KMS-11 (cell line): Measurements from ENCODE around the gene CASK.

Source experiments
- H2AFZ ChIP-seq: fragments of 200-600 bp; sonication (generic); 2 replicates; pipeline ENCODE4 v1.6.1; 2016; ENCODE audit warnings: antibody characterized with exemption, mixed run types, low read depth
- H3K27ac ChIP-seq: fragments of 200-600 bp; sonication (generic); 2 replicates; pipeline ENCODE4 v1.6.1; 2016; ENCODE audit warnings: mild to moderate bottlenecking, mixed run types
- H3K27me3 ChIP-seq: fragments of 200-600 bp; sonication (generic); 2 replicates; pipeline ENCODE4 v1.6.1; 2017; ENCODE audit warnings: mild to moderate bottlenecking, low read depth, mixed run types, moderate library complexity; ENCODE audit not compliant: insufficient read depth
- H3K36me3 ChIP-seq: fragments of 200-600 bp; sonication (generic); 2 replicates; pipeline ENCODE4 v1.6.1; 2017; ENCODE audit warnings: mild to moderate bottlenecking, mixed run types; ENCODE audit not compliant: insufficient read depth
- H3K4me1 ChIP-seq: fragments of 200-600 bp; sonication (generic); 2 replicates; pipeline ENCODE4 v1.6.1; 2016; ENCODE audit warnings: mild to moderate bottlenecking, low read depth, mixed run types; ENCODE audit not compliant: poor library complexity, severe bottlenecking
- H3K4me2 ChIP-seq: fragments of 200-600 bp; sonication (generic); 2 replicates; pipeline ENCODE4 v1.7.0; 2016; ENCODE audit warnings: mild to moderate bottlenecking, mixed run types
- H3K4me3 ChIP-seq: fragments of 200-600 bp; sonication (generic); IDR thresholded peaks from 2 replicates; pipeline ENCODE4 v1.6.1; 2017; ENCODE audit warnings: low read depth, low read length, mixed read lengths; ENCODE audit not compliant: insufficient read depth
- H3K79me2 ChIP-seq: fragments of 200-600 bp; sonication (generic); 2 replicates; pipeline ENCODE4 v1.6.1; 2016; ENCODE audit warnings: low read depth, mixed run types; ENCODE audit not compliant: insufficient read depth
- H3K9ac ChIP-seq: fragments of 200-600 bp; sonication (generic); 2 replicates; pipeline ENCODE4 v1.6.1; 2016; ENCODE audit warnings: mild to moderate bottlenecking, mixed run types
- H4K20me1 ChIP-seq: fragments of 200-600 bp; sonication (generic); 2 replicates; pipeline ENCODE4 v1.6.1; 2016; ENCODE audit warnings: mild to moderate bottlenecking, mixed run types; ENCODE audit not compliant: insufficient read depth
- TF ChIP-seq, protein P1 (sequence below): fragments of 200-600 bp; sonication (generic); conservative IDR thresholded peaks from 2 replicates; pipeline ENCODE4 v1.6.1; 2017; ENCODE audit warnings: low read depth, mild to moderate bottlenecking, antibody characterized with exemption, low read length, moderate library complexity, mixed read lengths

The CASK gene

DNA sequence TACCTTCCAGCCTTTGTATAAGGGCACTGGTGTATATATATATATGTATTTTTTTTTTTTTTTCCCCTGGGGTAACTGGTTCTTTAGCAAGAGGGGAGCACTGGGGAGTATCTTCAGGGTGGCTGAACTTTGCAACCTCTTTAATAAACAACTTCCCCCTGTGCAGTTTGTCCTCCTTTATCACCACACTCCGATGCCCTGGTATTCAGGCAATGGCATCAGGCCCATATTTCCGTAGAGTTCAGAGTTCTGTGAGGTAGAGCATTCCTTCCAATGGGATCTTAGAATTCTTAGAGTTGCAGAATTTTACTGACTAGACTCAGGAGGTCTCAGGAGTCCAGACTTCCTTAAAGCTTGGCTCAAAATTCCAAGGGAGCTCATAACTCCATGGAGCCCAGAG is 451.6 kb downstream of the CASK start:
- Histone ChIP-seq H3K27ac (no peak overlapping the region), H3K36me3 (no peaks in the 10 kb centered on the region), H4K20me1 (no peaks in the 10 kb centered on the region), H3K4me1 (peaks cover 19% of the 10 kb centered on the region), H3K79me2 (no peaks in the 10 kb centered on the region), H2AFZ (no peak overlapping the region), H3K4me2 (no peak overlapping the region), H3K27me3 (no peaks in the 10 kb centered on the region), H3K4me3 (no peak overlapping the region), H3K9ac (no peak overlapping the region)
- TF ChIP-seq, protein P1, sequence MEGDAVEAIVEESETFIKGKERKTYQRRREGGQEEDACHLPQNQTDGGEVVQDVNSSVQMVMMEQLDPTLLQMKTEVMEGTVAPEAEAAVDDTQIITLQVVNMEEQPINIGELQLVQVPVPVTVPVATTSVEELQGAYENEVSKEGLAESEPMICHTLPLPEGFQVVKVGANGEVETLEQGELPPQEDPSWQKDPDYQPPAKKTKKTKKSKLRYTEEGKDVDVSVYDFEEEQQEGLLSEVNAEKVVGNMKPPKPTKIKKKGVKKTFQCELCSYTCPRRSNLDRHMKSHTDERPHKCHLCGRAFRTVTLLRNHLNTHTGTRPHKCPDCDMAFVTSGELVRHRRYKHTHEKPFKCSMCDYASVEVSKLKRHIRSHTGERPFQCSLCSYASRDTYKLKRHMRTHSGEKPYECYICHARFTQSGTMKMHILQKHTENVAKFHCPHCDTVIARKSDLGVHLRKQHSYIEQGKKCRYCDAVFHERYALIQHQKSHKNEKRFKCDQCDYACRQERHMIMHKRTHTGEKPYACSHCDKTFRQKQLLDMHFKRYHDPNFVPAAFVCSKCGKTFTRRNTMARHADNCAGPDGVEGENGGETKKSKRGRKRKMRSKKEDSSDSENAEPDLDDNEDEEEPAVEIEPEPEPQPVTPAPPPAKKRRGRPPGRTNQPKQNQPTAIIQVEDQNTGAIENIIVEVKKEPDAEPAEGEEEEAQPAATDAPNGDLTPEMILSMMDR, result no peak

DNA sequence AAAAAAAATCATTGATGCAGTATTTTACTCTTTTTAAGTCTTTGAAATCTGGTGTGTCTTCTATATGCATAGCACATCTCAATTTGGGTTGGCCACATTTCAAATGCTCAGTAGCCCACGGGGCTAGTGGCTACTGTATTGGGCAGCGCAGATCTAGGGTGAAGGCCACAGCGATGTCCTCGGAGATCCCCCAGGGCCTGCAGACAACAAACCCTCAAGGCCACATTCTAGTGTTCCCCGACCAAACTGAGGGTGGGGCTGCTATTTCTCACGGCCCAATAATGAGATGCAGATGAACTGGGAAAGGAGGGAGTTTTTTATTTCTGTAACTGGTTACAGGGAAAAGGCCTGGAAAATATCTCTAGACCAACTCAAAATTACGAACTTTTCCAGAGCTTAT is 452.6 kb downstream of the CASK start:
- TF ChIP-seq, protein P1, result no peak
- Histone ChIP-seq H2AFZ (no peak overlapping the region), H3K36me3 (no peaks in the 10 kb centered on the region), H4K20me1 (no peaks in the 10 kb centered on the region), H3K27ac (no peak overlapping the region), H3K9ac (no peak overlapping the region), H3K79me2 (no peaks in the 10 kb centered on the region), H3K4me1 (peaks cover 19% of the 10 kb centered on the region), H3K27me3 (no peaks in the 10 kb centered on the region), H3K4me3 (no peak overlapping the region), H3K4me2 (no peak overlapping the region)

DNA sequence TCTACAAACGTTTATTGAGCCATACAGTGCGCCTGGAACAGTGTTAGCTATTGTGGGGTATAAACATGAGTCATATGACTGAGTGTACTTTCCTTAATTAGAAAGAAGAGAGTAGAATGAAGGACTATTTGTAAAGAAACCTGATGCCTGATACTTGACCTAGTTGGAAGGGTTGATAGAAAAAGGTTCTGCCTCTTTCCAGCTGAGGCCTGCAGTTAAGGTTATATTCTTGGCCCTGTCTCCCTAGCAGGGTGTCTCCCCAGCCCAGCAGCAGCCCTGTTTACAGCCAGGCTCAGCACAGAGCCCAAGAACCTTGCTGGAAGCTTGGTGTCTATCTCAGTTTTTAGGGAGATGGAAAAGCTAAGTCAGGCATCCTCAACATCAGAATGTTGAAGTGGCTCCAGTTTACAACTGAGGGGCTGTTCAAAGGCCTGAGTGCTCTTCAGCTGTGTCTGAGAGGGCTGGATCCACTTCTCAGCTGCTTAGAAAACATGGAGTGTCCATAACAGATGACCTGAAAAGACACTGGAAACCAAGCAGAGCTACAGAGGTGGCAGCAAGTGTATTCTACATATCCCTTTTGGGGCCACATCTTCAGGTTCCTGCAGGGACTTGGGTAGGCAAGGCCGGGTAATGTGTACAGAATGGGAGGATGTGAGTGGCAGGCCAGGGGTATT is 454.6 kb downstream of the CASK start:
- H3K4me2 ChIP-seq, result no peak overlapping the region; the same call in 1 of the 2 replicates
- H2AFZ ChIP-seq, result no peak overlapping the region; the same call in 1 of the 2 replicates
- H3K79me2 ChIP-seq, result no peaks in the 10 kb centered on the region
- no peak overlapping the region for H3K27ac ChIP-seq
- no peaks in the 10 kb centered on the region for H4K20me1 ChIP-seq
- no peaks in the 10 kb centered on the region for H3K36me3 ChIP-seq
- H3K4me1 ChIP-seq, result peaks cover 19% of the 10 kb centered on the region
- no peaks in the 10 kb centered on the region for H3K27me3 ChIP-seq
- no peak overlapping the region for H3K9ac ChIP-seq
- H3K4me3 ChIP-seq, result no peak overlapping the region
- TF ChIP-seq, protein P1, result no peak
